ENCODE data around the gene MRC2. TPM values are rescaled to one million over a fixed set of nuclear protein-coding genes. Genes with fewer than 3 reads are reported as not detected.

The MRC2 gene
- total RNA-seq, 1 experiment from 2014 or later, result 144 TPM

- no peak for DNase-seq (ENCODE audit: low read depth)
Measured at GRCh38 chr17:62631086-62631935, 3.8 kb downstream of the MRC2 start.

GRCh38 chr17:62631936-62632924, 4.8 kb downstream of the MRC2 start:
- no peak for DNase-seq (ENCODE audit: low read depth)

GRCh38 chr17:62637809-62638208, 10.3 kb downstream of the MRC2 start:
- DNase-seq (ENCODE audit: low read depth), result no peak

- no peak for DNase-seq (ENCODE audit: low read depth)
Measured at GRCh38 chr17:62641153-62641552, 13.7 kb downstream of the MRC2 start.

- no peak for DNase-seq (ENCODE audit: low read depth)
Measured at GRCh38 chr17:62641951-62642350, 14.5 kb downstream of the MRC2 start.

- DNase-seq (ENCODE audit: low read depth), result peak; percentile 9
Measured at GRCh38 chr17:62643496-62643895, 16.0 kb downstream of the MRC2 start.

GRCh38 chr17:62644487-62645173, 17.2 kb downstream of the MRC2 start:
- DNase-seq (ENCODE audit: low read depth), result no peak

GRCh38 chr17:62648251-62648955, 20.9 kb downstream of the MRC2 start:
- no peak for DNase-seq (ENCODE audit: low read depth)

- DNase-seq (ENCODE audit: low read depth), result no peak
Measured at GRCh38 chr17:62648956-62649294, 21.5 kb downstream of the MRC2 start.

- DNase-seq (ENCODE audit: low read depth), result no peak
Measured at GRCh38 chr17:62649570-62649969, 22.1 kb downstream of the MRC2 start.

GRCh38 chr17:62650587-62650986, 23.1 kb downstream of the MRC2 start:
- peak; percentile 92 for DNase-seq (ENCODE audit: low read depth)

GRCh38 chr17:62652251-62653001, 25.0 kb downstream of the MRC2 start:
- peak; percentile 91 for DNase-seq (ENCODE audit: low read depth)

- DNase-seq (ENCODE audit: low read depth), result peak; percentile 83
Measured at GRCh38 chr17:62653002-62653825, 25.7 kb downstream of the MRC2 start.

- DNase-seq (ENCODE audit: low read depth), result peak; percentile 66
Measured at GRCh38 chr17:62653826-62654761, 26.6 kb downstream of the MRC2 start.

- no peak for DNase-seq (ENCODE audit: low read depth)
Measured at GRCh38 chr17:62655656-62656055, 28.2 kb downstream of the MRC2 start.

- DNase-seq (ENCODE audit: low read depth), result no peak
Measured at GRCh38 chr17:62656446-62656845, 29.0 kb downstream of the MRC2 start.

GRCh38 chr17:62657145-62657665, 29.7 kb downstream of the MRC2 start:
- no peak for DNase-seq (ENCODE audit: low read depth)

- no peak for DNase-seq (ENCODE audit: low read depth)
Measured at GRCh38 chr17:62657690-62658089, 30.2 kb downstream of the MRC2 start.
